CD4-positive, alpha-beta T cell (primary cell): ENCODE data around the gene ITPR3. TPM values are rescaled to one million over a fixed set of nuclear protein-coding genes. Genes with fewer than 3 reads are reported as not detected.

Experiments
- ATAC-seq: fragments of 200-7000 bp; cut with Tn5 transposase; one replicate; pipeline ENCODE4 v1.10.0; 2022; ENCODE audit warnings: mild to moderate bottlenecking; ENCODE audit not compliant: poor library complexity
- CTCF ChIA-PET: fragments of 350-600 bp; sonication (Branson Sonifier 250); formaldehyde crosslinking; loops from one replicate; lab custom pipeline; 2021; ENCODE audit warnings: antibody characterized with exemption, inconsistent platforms; lab: Charles Lee
- POLR2A ChIA-PET: fragments of 350-600 bp; sonication (Branson Sonifier 250); formaldehyde crosslinking; loops from one replicate; lab custom pipeline; 2021; ENCODE audit warnings: antibody characterized with exemption, inconsistent platforms; lab: Charles Lee
- DNase-seq, 14 experiments: peaks; one replicate each; pipeline ENCODE4 v3.0.0-alpha.2; 2013 to 2020; ENCODE audit warnings: mixed read lengths in 2 of 14
- H3K27ac ChIP-seq, 2 donors: one replicate each; pipeline versions ENCODE4 v1.5.1 to v1.7.0; 2013; ENCODE audit warnings: low read length in 2 of 2, low read depth in 1 of 2, mild to moderate bottlenecking in 1 of 2
- H3K27me3 ChIP-seq, 2 experiments: 1 replicate in 1 of 2; 2 replicates in 1 of 2; pipeline versions ENCODE4 v1.6.1 to v1.7.0; 2013; ENCODE audit warnings: low read length in 2 of 2, control low read depth in 1 of 2, mild to moderate bottlenecking in 1 of 2, moderate library complexity in 1 of 2; ENCODE audit not compliant: insufficient read depth in 2 of 2, control insufficient read depth in 1 of 2
- H3K36me3 ChIP-seq: one replicate; pipeline ENCODE4 v1.6.1; 2013; ENCODE audit warnings: low read length, control low read depth; ENCODE audit not compliant: insufficient read depth
- H3K4me1 ChIP-seq: one replicate; pipeline ENCODE4 v1.6.1; 2013; ENCODE audit warnings: low read length, control low read depth; ENCODE audit not compliant: insufficient read depth
- H3K4me3 ChIP-seq: one replicate; pipeline ENCODE4 v1.5.1; 2013; ENCODE audit warnings: mild to moderate bottlenecking, low read length, moderate library complexity
- H3K9me3 ChIP-seq, 2 experiments: 1 replicate in 1 of 2; 2 replicates in 1 of 2; pipeline versions ENCODE4 v1.6.1 to v1.7.0; 2013; ENCODE audit warnings: low read length in 2 of 2, mild to moderate bottlenecking in 2 of 2, control low read depth in 1 of 2, moderate library complexity in 1 of 2; ENCODE audit not compliant: control insufficient read depth in 1 of 2, insufficient read depth in 1 of 2
- H3K27ac Mint-ChIP-seq: one replicate; pipeline ENCODE4 v1.8.0; 2020; ENCODE audit warnings: mixed read lengths
- H3K27me3 Mint-ChIP-seq: one replicate; pipeline ENCODE4 v1.8.0; 2021; ENCODE audit warnings: mixed read lengths
- H3K36me3 Mint-ChIP-seq: one replicate; pipeline ENCODE4 v1.8.0; 2021; ENCODE audit warnings: low read depth, mixed read lengths
- H3K4me1 Mint-ChIP-seq: one replicate; pipeline ENCODE4 v1.8.0; 2021; ENCODE audit warnings: low read depth, mixed read lengths
- H3K4me3 Mint-ChIP-seq: one replicate; pipeline ENCODE4 v1.8.0; 2020; ENCODE audit warnings: mild to moderate bottlenecking, mixed read lengths
- H3K9me3 Mint-ChIP-seq: one replicate; pipeline ENCODE4 v1.8.0; 2020; ENCODE audit warnings: mixed read lengths
- CTCF ChIP-seq: fragments of 200-600 bp; IDR thresholded peaks from one replicate; pipeline ENCODE4 v1.8.0; 2022; ENCODE audit warnings: antibody characterized with exemption, mild to moderate bottlenecking
- intact Hi-C, 2 experiments: fragments of 100-400 bp; cut with DNase I in 1 of 2; cut with micrococcal nuclease in 1 of 2; formaldehyde crosslinking; loops; one replicate each; pipeline versions ENCODE4 v1.15.1 to v1.9.0; 2023 to 2025; cut with DNase I, micrococcal nuclease
- total RNA-seq, 174 experiments: library from RNA in 2 of 174; stranded (reverse) in 2 of 174; gene quantifications; one replicate each; pipeline ENCODE4 v1.2.3 and lab custom pipeline; 2021 to 2026

Gene ITPR3
- total RNA-seq, 2 experiments from 2014 or later, result 44.5 to 45.5 TPM

GRCh38 chr6:33609528-33609927, 11.6 kb upstream of the ITPR3 start:
- CTCF ChIA-PET, result no interaction called here
- ATAC-seq, result no peak
- peaks cover 0 to 17% of the 10 kb centered on the region in 2 experiments for H3K9me3 ChIP-seq
- H3K27ac ChIP-seq, result no peak overlapping the region
- Mint-ChIP-seq H3K27me3 (no peaks in the 10 kb centered on the region), H3K27ac (no peak overlapping the region), H3K36me3 (no peaks in the 10 kb centered on the region), H3K4me1 (no peaks in the 10 kb centered on the region), H3K9me3 (no peaks in the 10 kb centered on the region), H3K4me3 (no peak overlapping the region)
- DNase-seq, result no peak
- H3K4me3 ChIP-seq, result no peak overlapping the region
- peaks cover 4% of the 10 kb centered on the region for H3K4me1 ChIP-seq
- H3K27me3 ChIP-seq, result no peaks in the 10 kb centered on the region
- no peaks in the 10 kb centered on the region for H3K36me3 ChIP-seq
- intact Hi-C loops, result no loop called here
- POLR2A ChIA-PET, result no interaction called here
- TF ChIP-seq CTCF, result no peak

GRCh38 chr6:33610067-33610466, 11.1 kb upstream of the ITPR3 start:
- no peaks in the 10 kb centered on the region for H3K4me1 Mint-ChIP-seq
- H3K4me3 Mint-ChIP-seq, result no peak overlapping the region

GRCh38 chr6:33610779-33611732, 10.1 kb upstream of the ITPR3 start:
- DNase-seq, result no peak
- Mint-ChIP-seq H3K4me3 (no peak overlapping the region), H3K27ac (no peak overlapping the region), H3K4me1 (no peaks in the 10 kb centered on the region), H3K9me3 (no peaks in the 10 kb centered on the region), H3K27me3 (no peaks in the 10 kb centered on the region), H3K36me3 (no peaks in the 10 kb centered on the region)
- ATAC-seq, result no peak
- peaks cover 4% of the 10 kb centered on the region for H3K4me1 ChIP-seq
- H3K9me3 ChIP-seq, result peaks cover 0 to 14% of the 10 kb centered on the region in 2 experiments
- CTCF ChIA-PET, result no interaction called here
- no peak overlapping the region for H3K27ac ChIP-seq
- POLR2A ChIA-PET, result interaction anchor here (1.6 kb wide), 1 partner anchor 10 kb away, joined by 5 read pairs; the partner anchor contains the start of gene ITPR3
- no peak overlapping the region for H3K4me3 ChIP-seq
- TF ChIP-seq CTCF, result no peak
- intact Hi-C loops, result no loop called here
- no peaks in the 10 kb centered on the region for H3K36me3 ChIP-seq
- no peaks in the 10 kb centered on the region for H3K27me3 ChIP-seq

More at GRCh38 chr6:33610067-33610466, 11.1 kb upstream of the ITPR3 start:
- Histone ChIP-seq H3K4me3 (no peak overlapping the region), H3K36me3 (no peaks in the 10 kb centered on the region), H3K27me3 (no peaks in the 10 kb centered on the region), H3K4me1 (peaks cover 4% of the 10 kb centered on the region), H3K9me3 (peaks cover 0 to 14% of the 10 kb centered on the region in 2 experiments), H3K27ac (no peak overlapping the region)
- POLR2A ChIA-PET, result no interaction called here
- no peaks in the 10 kb centered on the region for H3K27me3 Mint-ChIP-seq
- H3K27ac Mint-ChIP-seq, result no peak overlapping the region
- TF ChIP-seq CTCF, result no peak
- no peaks in the 10 kb centered on the region for H3K9me3 Mint-ChIP-seq
- ATAC-seq, result no peak
- CTCF ChIA-PET, result no interaction called here
- H3K36me3 Mint-ChIP-seq, result no peaks in the 10 kb centered on the region
- DNase-seq, result no peak
- intact Hi-C loops, result no loop called here
